CD4-positive, alpha-beta T cell (primary cell): ENCODE measurements around the gene ITGA11. TPM values are rescaled to one million over a fixed set of nuclear protein-coding genes. Genes with fewer than 3 reads are reported as not detected.

ENCODE experiments used
- ATAC-seq: fragments of 200-7000 bp; cut with Tn5 transposase; one replicate; pipeline ENCODE4 v1.10.0; 2022; ENCODE audit warnings: mild to moderate bottlenecking; ENCODE audit not compliant: poor library complexity
- CTCF ChIA-PET: fragments of 350-600 bp; sonication (Branson Sonifier 250); formaldehyde crosslinking; loops from one replicate; lab custom pipeline; 2021; ENCODE audit warnings: antibody characterized with exemption, inconsistent platforms; lab: Charles Lee
- POLR2A ChIA-PET: fragments of 350-600 bp; sonication (Branson Sonifier 250); formaldehyde crosslinking; loops from one replicate; lab custom pipeline; 2021; ENCODE audit warnings: antibody characterized with exemption, inconsistent platforms; lab: Charles Lee
- DNase-seq, 14 experiments: peaks; one replicate each; pipeline ENCODE4 v3.0.0-alpha.2; 2013 to 2020; ENCODE audit warnings: mixed read lengths in 2 of 14
- H3K27ac ChIP-seq, 2 donors: one replicate each; pipeline versions ENCODE4 v1.5.1 to v1.7.0; 2013; ENCODE audit warnings: low read length in 2 of 2, low read depth in 1 of 2, mild to moderate bottlenecking in 1 of 2
- H3K27me3 ChIP-seq, 2 experiments: 1 replicate in 1 of 2; 2 replicates in 1 of 2; pipeline versions ENCODE4 v1.6.1 to v1.7.0; 2013; ENCODE audit warnings: low read length in 2 of 2, control low read depth in 1 of 2, mild to moderate bottlenecking in 1 of 2, moderate library complexity in 1 of 2; ENCODE audit not compliant: insufficient read depth in 2 of 2, control insufficient read depth in 1 of 2
- H3K36me3 ChIP-seq: one replicate; pipeline ENCODE4 v1.6.1; 2013; ENCODE audit warnings: low read length, control low read depth; ENCODE audit not compliant: insufficient read depth
- H3K4me1 ChIP-seq: one replicate; pipeline ENCODE4 v1.6.1; 2013; ENCODE audit warnings: low read length, control low read depth; ENCODE audit not compliant: insufficient read depth
- H3K4me3 ChIP-seq: one replicate; pipeline ENCODE4 v1.5.1; 2013; ENCODE audit warnings: mild to moderate bottlenecking, low read length, moderate library complexity
- H3K9me3 ChIP-seq, 2 experiments: 1 replicate in 1 of 2; 2 replicates in 1 of 2; pipeline versions ENCODE4 v1.6.1 to v1.7.0; 2013; ENCODE audit warnings: low read length in 2 of 2, mild to moderate bottlenecking in 2 of 2, control low read depth in 1 of 2, moderate library complexity in 1 of 2; ENCODE audit not compliant: control insufficient read depth in 1 of 2, insufficient read depth in 1 of 2
- H3K27ac Mint-ChIP-seq: one replicate; pipeline ENCODE4 v1.8.0; 2020; ENCODE audit warnings: mixed read lengths
- H3K27me3 Mint-ChIP-seq: one replicate; pipeline ENCODE4 v1.8.0; 2021; ENCODE audit warnings: mixed read lengths
- H3K36me3 Mint-ChIP-seq: one replicate; pipeline ENCODE4 v1.8.0; 2021; ENCODE audit warnings: low read depth, mixed read lengths
- H3K4me1 Mint-ChIP-seq: one replicate; pipeline ENCODE4 v1.8.0; 2021; ENCODE audit warnings: low read depth, mixed read lengths
- H3K4me3 Mint-ChIP-seq: one replicate; pipeline ENCODE4 v1.8.0; 2020; ENCODE audit warnings: mild to moderate bottlenecking, mixed read lengths
- H3K9me3 Mint-ChIP-seq: one replicate; pipeline ENCODE4 v1.8.0; 2020; ENCODE audit warnings: mixed read lengths
- CTCF ChIP-seq: fragments of 200-600 bp; IDR thresholded peaks from one replicate; pipeline ENCODE4 v1.8.0; 2022; ENCODE audit warnings: antibody characterized with exemption, mild to moderate bottlenecking
- intact Hi-C, 2 experiments: fragments of 100-400 bp; cut with DNase I in 1 of 2; cut with micrococcal nuclease in 1 of 2; formaldehyde crosslinking; loops; one replicate each; pipeline versions ENCODE4 v1.15.1 to v1.9.0; 2023 to 2025; cut with DNase I, micrococcal nuclease
- total RNA-seq, 174 experiments: library from RNA in 2 of 174; stranded (reverse) in 2 of 174; gene quantifications; one replicate each; pipeline ENCODE4 v1.2.3 and lab custom pipeline; 2021 to 2026

Gene ITGA11
- total RNA-seq, 2 experiments from 2014 or later = 0.08 to 0.20 TPM

- ATAC-seq (no peak), DNase-seq (no peak)
- Mint-ChIP-seq H3K36me3 (no peaks in the 10 kb centered on the region), H3K9me3 (no peaks in the 10 kb centered on the region), H3K4me3 (no peak overlapping the region), H3K27ac (no peak overlapping the region), H3K4me1 (peaks cover 9% of the 10 kb centered on the region), H3K27me3 (peaks cover 79% of the 10 kb centered on the region)
- Histone ChIP-seq H3K4me1 (peaks cover 6% of the 10 kb centered on the region), H3K36me3 (no peaks in the 10 kb centered on the region), H3K27ac (no peak overlapping the region), H3K4me3 (no peak overlapping the region), H3K9me3 (peaks cover 0 to 8% of the 10 kb centered on the region in 2 experiments), H3K27me3 (peaks cover 39 to 52% of the 10 kb centered on the region in 2 experiments)
- TF ChIP-seq CTCF = no peak
- intact Hi-C loops = no loop called here
- ChIA-PET CTCF (no interaction called here), POLR2A (no interaction called here)
Observed at GRCh38 chr15:68434021-68434420, 2.1 kb upstream of the ITGA11 start.

GRCh38 chr15:68433551-68433950 lies 1.6 kb upstream of the ITGA11 start:
- peaks cover 6% of the 10 kb centered on the region for H3K4me1 ChIP-seq
- CTCF ChIA-PET = no interaction called here
- peaks cover 39 to 47% of the 10 kb centered on the region in 2 experiments for H3K27me3 ChIP-seq
- intact Hi-C loops = no loop called here
- H3K27ac ChIP-seq = no peak overlapping the region
- H3K4me3 ChIP-seq = no peak overlapping the region
- ATAC-seq (no peak), DNase-seq (no peak)
- Mint-ChIP-seq H3K27ac (no peak overlapping the region), H3K4me3 (no peak overlapping the region), H3K27me3 (peaks cover 79% of the 10 kb centered on the region), H3K36me3 (no peaks in the 10 kb centered on the region), H3K4me1 (peaks cover 9% of the 10 kb centered on the region), H3K9me3 (no peaks in the 10 kb centered on the region)
- H3K9me3 ChIP-seq = peaks cover 0 to 8% of the 10 kb centered on the region in 2 experiments
- POLR2A ChIA-PET = no interaction called here
- H3K36me3 ChIP-seq = no peaks in the 10 kb centered on the region
- TF ChIP-seq CTCF = no peak

- ChIA-PET POLR2A (no interaction called here), CTCF (no interaction called here)
- intact Hi-C loops = no loop called here
Observed at GRCh38 chr15:68432441-68433064, 590 bp upstream of the ITGA11 start.

More at GRCh38 chr15:68432441-68433064, 590 bp upstream of the ITGA11 start:
- H3K27ac ChIP-seq = no peak overlapping the region
- peaks cover 6% of the 10 kb centered on the region for H3K4me1 ChIP-seq
- peaks cover 0 to 8% of the 10 kb centered on the region in 2 experiments for H3K9me3 ChIP-seq
- Mint-ChIP-seq H3K4me1 (peaks cover 9% of the 10 kb centered on the region), H3K36me3 (no peaks in the 10 kb centered on the region), H3K27me3 (peaks cover 80% of the 10 kb centered on the region), H3K9me3 (no peaks in the 10 kb centered on the region), H3K27ac (no peak overlapping the region), H3K4me3 (no peak overlapping the region)
- H3K27me3 ChIP-seq = peaks cover 39 to 42% of the 10 kb centered on the region in 2 experiments
- no peak for ATAC-seq
- TF ChIP-seq CTCF = no peak
- H3K4me3 ChIP-seq = no peak overlapping the region
- H3K36me3 ChIP-seq = no peaks in the 10 kb centered on the region
- DNase-seq = no peak
